Occipital lobe (tissue), 2 donors: ENCODE data around the gene DOK1. TPM values are rescaled to one million over a fixed set of nuclear protein-coding genes. Genes with fewer than 3 reads are reported as not detected.

Source experiments
- DNase-seq: peaks from one replicate; lab custom pipeline; 2025; lab: John Stamatoyannopoulos, UW
- total RNA-seq: library from RNA; depleted of rRNA; stranded (reverse); fragments of >200 nt; gene quantifications from one replicate; pipeline ENCODE4 v1.2.3, GENCODE V29; 2014

Gene DOK1
- total RNA-seq, 1 donor from 2014 or later = 3.4 TPM

DNA sequence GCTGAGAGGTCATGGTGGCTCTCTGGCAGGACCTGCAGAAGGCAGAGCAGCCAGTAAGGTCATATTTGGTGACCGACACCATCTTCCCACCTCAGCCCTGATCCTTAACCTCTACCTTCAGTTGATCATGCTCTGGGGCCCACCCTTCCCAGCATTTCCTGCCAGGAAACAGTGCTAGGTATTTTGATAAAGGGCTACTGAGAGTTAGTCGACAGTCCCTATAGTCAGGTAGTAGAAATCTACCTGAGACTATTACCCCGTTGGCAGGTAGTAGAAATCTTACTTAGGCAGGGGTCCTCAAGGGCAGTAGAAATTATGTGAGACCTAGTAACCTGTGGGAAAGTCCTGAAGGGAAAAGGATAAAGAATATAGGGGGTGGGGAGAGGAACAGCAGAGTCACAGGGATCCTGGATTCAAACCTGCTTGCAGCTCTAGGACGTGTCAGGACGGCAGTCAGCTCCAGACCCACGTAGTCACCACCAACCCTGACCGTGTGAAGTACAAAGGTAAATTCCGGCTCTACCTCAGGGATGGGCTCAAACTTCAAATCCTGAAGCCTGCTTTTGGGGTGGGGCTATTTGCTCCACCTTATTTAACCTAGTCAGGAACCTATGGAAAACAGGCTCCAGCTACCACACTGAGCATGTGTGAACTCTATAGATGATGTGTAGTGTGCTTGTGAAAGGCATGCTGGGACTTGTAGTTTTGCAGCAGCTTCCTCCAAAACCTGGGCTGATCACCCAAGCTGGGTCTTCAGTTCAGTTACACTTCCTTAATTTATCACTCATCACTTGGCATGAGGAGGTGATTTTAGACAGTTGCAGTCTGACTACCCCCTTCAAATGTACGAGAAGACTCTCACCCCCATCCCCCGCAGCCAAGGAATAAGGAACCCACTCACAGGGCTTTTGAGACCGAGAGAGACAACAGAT lies 28.5 kb upstream of the DOK1 start, which contains the start of gene DQX1:
TSS of gene DQX1 (minus strand) at position 515 of the 932 bp plus-strand sequence. CDS start at position 13, 502 bp downstream.
- no peak for DNase-seq

DNA sequence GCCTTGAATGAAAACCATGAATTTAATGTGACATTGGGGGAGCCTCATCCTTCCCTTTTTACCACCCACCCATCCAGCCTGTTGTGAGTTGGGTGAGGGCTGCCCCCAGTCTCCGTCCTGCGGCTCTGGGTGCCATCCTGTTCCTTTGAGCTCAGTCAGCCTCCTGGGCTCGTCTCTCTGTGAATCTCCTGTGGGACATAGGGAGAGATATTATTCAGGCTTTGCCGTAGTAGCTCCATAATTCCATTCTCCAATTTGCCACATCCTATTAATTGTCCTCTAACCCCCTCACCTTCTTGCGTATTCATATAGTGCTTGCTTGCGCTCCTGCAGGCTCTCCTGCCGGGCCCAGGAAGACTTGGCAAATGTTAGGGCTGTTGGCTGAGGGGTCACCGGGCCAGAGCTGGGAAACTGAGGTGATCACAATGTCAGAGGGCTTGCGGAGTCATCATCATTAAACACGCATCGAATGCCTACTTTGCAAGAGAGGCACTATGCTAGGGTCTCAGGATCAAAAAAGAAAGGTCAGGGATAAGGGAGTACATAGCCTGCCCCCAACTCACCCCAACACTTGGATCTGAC lies 27.8 kb upstream of the DOK1 start:
- DNase-seq = no peak

DNA sequence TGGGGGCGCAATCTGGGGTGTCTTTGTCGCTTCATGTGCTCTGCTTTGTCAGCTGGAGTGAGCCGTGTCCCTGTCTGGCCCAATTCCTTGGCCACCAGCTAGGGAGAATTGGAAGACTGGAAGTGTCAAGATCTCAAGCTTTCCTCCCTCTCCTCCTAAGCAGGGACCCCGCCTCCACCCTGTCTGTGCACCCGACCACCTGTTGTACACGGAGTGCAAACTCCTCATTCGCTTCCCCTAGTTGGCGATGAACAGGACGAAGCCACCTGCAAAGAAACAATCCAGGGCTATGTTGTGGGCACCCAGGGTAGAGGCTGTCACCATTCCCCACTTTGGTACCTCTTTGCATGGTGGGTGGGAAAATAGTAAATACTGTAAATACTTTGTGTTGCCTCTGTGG lies 26.8 kb upstream of the DOK1 start:
- no peak for DNase-seq

DNA sequence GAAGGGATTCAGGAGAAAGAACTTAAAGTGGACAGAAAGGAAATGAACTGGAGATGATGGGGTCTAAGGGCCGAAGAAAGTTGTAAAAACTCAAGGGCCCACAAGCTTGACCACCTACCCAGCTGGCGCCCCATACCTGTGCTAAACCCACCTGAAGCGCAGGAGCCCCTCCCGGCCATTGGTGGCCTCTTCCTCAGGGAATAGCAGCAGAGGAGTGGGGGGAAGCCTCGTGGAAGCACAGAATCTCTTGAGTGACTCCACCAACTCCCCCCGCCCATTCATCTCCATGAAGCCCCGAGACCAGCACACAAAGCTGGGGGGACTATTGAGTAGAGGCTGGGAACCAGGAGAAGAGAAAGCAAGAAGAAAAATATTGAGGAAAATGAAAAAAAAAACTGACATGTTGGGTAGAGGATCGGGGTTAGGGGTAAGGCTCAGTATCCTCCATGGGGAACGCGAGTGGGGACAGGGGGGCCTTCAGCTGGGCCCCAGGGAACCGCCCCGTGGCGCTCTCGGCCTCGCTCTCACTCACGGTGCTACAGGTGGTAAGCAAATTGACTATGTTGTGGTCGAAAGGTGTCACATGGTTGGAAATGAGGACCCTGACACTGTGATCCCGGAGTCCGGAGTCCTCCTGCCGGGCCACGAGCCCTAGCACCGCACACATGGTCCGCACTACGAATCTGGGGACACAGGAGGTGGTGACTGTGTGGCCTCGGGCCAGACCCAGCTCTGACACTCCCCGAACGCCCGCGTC lies 25.7 kb upstream of the DOK1 start:
- no peak for DNase-seq

DNA sequence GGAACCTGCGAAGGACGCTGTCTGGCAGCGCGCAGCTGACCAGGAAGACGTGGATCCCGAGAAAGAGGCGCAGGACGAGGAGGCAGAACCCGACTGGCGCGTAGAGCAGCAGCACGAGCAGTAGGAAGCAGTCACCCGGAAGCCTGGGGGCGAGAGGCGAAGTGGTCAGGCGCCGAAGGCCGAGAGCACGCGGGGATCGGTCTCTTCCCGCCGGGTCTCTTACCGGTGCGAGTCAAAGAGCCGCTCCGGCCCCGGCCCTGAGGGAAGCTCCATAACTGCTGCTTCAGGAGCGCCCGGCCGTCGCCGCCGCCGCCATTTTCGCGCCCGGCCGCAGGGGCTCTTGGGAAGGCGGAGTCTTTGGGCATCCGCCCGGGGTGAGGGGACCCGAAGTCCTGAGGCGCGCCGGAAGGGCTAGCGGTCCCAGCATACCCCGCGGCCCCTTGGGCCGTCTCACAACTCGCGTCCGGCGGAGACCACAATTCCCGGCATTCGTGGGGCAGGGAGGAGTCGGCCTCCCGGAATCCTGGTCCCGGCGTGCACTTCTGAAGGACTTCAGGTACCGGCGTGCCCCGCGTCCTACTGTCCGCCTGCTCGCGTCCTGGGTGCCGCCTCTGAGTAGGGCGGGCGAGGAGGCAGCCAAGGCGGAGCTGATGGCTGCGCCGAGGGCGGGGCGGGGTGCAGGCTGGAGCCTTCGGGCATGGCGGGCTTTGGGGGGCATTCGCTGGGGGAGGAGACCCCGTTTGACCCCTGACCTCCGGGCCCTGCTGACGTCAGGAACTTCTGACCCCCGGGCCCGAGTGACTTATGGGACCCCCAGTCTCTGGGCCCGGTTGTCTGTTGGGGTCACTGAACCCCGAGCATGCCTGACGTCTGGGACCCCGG lies 24.9 kb upstream of the DOK1 start, which contains the start of the genes AUP1 and HTRA2:
TSS of gene AUP1 (minus strand) at position 350 of the 882 bp plus-strand sequence. CDS start at position 273, 77 bp downstream.
TSS of gene HTRA2 (plus strand) at position 577 of the 882 bp plus-strand sequence. CDS start at position 651, 74 bp downstream.
- peak; percentile 99 for DNase-seq

DNA sequence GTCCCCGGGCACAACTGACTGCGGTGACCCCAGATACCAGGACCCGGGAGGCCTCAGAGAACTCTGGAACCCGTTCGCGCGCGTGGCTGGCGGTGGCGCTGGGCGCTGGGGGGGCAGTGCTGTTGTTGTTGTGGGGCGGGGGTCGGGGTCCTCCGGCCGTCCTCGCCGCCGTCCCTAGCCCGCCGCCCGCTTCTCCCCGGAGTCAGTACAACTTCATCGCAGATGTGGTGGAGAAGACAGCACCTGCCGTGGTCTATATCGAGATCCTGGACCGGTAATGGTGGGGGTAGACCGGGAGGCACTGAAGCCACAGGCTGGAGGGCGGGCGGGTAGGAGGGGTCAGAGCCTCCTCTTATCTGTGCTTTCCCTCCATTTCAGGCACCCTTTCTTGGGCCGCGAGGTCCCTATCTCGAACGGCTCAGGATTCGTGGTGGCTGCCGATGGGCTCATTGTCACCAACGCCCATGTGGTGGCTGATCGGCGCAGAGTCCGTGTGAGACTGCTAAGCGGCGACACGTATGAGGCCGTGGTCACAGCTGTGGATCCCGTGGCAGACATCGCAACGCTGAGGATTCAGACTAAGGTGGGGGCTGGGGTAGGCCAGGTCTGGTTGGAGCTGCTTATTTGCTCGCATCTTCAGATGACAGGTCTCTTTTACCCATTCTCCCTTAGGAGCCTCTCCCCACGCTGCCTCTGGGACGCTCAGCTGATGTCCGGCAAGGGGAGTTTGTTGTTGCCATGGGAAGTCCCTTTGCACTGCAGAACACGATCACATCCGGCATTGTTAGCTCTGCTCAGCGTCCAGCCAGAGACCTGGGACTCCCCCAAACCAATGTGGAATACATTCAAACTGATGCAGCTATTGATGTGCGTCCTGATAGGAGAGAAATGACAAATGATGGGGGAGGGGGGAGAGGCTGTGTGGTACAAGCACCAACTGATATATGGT lies 24.0 kb upstream of the DOK1 start:
- peak; percentile 20 for DNase-seq

DNA sequence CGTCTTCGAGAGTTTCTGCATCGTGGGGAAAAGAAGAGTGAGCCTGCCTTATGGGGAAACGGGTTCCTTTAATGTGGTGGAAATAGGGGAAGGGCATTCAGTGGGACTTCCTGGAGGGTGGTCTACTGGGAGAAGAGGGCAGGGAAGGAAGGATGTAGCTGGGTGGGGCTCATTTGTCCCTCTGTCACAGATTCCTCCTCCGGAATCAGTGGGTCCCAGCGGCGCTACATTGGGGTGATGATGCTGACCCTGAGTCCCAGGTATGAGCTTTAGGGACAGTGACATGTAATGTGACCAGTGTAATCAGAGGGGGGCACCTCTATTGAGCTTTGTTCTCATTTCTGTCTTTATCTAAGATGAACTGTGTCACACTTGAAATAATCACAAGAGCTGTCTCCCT lies 22.9 kb upstream of the DOK1 start:
- DNase-seq = no peak

DNA sequence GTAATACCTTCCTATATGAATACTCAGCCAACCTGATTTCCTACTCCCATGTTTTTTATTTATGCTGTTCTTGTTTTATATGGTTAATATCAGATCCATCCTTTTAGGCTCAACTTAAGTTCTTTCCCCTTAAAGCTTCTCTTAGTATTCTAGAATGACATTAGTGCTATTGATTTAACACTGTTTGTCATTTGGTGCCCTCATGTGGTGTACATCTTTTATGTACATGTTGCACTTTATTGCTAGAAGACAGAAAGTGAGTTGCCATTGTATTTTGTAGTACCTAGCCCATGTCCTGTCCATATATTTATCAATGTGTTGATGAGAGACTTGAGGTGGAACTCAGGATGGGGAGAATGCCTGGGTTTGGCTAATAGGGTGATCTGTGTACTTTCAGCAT lies 22.3 kb upstream of the DOK1 start:
- no peak for DNase-seq

DNA sequence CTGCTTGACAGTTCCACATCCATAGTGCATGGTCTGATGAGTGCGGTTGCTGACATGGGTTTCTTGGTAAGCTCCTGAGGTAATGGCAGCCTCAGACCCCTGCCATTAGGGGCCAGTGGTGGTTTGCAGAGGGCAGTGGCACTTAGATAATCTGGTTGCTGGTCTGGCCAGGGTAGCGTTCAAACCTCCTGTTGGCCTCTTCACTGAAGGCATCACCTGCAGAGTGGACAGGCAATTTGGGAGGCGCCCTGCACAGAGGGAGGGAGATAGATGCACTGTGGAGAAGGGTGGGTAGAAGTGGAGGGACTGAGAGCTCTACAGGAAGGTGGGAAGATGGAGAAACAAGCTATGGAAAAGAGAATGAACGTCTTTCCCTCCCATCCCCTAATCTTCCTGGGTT lies 21.1 kb upstream of the DOK1 start:
- no peak for DNase-seq

DNA sequence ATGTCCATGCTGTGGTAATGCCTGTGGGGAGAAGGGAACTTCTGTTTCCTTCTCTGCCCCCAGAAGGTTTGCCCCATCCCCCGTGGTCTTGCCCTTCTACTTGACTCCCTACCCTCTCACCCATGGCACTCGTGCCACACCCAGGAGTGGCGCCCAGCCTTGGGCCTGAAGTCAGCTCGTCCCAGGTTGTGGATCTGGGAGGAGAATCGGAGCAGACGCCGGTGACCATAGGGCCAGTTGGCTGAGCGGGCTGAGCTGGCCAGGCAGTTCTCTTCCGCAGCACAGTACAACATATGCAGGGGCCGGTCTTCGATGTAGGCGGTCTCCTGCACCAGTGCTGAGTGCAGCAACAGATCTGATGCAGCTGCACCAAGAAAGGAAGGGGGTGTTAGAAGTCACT lies 20.1 kb upstream of the DOK1 start:
- no peak for DNase-seq

DNA sequence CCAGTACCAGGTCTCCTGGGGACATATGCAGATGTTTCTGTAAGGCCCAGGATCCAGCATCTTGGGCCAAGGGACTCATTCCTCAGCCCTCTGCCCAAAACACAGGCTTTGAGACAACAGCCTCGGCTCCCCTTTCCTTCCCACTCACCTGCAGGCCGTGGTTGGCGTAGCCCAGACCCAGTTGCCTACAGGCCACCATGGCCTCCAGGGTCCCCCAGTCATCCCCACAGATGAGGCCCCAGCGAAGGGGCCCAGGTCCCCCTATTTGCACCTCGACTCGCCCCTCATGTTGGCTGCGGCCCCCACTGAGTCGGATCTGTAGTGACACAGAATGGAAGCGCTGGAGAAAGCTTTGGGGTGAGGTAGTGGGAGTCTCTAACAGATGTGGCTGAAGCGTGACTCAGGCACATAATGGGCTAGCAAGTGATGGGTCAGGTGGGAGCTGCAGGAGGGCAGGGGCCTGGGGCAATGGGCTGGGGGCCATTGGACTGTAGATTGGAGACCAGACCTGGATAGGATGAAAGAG lies 19.0 kb upstream of the DOK1 start:
- no peak for DNase-seq

DNA sequence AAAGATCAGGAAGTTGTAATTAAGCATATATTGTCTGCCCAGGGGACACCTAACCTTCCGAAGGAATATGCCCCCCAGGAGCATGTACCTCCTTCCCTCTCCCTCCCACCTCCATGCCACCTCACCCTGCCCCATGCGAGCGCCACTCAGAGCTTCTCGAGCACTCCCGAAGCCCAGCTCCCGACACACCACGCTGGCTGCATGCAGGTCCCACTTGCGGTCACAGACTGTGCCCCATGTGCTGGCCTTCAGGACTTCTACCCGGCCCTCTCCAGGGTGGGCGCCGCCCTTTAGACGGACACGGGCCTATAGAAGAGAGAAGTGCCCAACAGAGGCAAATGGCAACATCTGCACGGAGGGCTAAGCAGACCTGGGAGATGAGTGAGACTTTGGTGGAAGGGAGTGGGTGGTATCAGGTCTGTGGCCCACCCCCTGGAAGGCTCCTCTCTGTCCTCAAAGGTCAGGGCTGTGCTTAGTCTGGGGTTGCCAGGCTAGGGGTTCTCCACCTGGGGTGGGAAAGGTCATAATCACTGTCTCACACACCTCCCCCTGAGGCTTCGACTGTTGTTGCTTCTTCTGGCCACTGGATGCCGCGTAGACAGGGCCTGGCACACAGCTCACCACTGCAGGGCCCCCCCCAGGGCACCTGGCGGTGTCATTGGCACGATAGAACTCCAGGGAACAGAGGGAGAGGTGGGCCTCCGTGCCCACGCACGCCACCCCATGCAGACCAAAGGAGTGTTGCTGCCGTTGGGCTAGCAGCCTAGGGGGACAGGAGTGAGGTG lies 18.2 kb upstream of the DOK1 start:
- DNase-seq = no peak

DNA sequence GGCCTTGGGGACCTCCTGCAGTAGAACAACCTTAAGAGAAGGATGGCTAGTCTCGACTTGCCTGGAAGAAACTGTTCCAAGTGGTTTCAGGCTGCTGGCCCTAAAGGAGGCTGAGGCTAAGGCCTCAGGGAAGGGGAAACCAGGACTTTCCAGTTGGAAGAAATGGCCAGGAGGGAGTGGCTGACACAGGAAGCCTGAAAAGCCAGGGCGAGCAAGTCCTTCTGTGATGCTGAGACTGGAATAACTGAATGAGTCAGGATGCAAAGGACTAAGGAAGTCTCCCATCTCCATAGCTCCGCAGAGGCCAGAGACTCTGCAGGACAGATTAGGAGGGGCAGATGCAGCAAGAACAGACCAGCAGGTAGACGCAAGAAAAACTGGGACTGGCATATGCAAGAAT lies 17.4 kb upstream of the DOK1 start:
- DNase-seq = no peak

DNA sequence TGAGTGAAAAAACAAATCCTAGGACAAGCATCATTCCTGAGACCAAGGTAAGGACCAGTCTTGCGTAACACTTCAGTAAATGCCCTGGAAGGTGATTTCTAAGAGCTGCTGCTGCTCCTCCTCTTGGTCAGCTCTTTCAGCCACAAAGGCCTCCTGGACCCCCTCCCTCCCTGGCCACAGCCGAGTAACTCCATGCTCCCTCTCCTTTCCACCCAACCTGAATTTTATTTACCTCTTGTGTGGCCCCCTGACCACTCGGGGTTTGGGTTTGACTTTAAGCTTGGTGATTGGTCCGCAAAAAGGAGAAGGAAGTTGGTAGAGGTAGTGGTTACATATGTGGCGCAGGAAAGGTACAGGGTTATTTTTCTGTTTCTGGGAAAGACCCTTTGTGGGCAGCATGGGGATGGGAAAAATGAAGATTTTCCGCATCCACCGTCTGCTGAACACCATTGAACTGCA lies 15.6 kb upstream of the DOK1 start:
- DNase-seq = no peak

DNA sequence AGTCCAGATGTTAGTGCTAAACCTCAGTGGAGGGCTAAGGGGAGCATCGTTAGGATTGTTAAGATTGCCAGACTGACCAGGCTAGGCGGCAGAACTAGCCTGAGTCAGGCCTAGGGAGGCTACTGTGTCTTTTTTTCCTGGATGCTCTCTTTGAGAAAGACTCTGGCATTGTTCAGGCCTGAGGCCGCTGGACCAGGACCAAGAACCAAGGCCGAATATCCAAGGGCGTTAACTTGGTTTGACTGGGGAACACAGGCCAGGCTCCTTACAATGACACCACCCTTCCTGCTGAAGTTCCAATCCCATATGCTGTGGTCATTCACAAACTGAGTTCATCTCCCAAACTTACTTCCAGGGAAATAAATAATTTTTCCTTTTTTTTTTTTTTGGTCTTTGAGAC lies 14.2 kb upstream of the DOK1 start:
- DNase-seq = no peak

DNA sequence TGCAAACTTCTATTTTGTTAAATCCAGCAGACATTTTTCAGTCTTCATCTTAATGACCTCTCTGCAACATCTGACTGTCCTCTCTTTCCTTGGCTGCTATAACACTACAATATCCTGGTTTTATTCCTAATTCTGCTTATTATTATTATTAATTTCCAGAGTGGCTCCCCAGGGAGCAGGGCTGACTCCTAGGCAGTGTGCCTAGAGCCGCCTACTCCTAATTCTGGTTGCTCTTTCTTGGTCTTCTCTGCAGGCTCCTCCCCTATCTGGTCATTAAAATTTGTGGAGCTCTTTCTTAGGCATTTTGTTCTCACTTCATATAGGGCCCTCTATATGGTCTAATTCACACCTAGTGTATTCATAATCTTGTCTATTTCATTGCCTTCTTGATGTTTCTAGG lies 11.5 kb upstream of the DOK1 start:
- DNase-seq = no peak

DNA sequence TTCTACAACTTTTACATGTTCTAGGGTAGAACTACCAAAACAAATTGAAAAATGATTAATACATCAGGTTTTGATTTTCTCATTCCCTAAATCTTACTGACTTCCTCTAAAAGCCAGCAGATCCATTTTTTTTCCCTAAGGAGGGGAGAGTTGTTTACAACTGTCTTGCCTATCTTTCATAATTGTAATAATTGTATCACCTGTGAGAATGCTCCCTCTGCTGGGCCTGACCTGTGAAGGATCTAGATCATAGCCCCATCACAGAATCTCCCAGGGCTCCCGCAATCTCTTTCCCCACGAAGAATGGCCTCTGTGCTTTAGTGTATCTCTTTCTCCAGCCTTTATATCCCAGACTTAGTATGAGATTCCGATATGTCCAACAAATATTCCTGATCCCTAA lies 9.9 kb upstream of the DOK1 start:
- DNase-seq = no peak

DNA sequence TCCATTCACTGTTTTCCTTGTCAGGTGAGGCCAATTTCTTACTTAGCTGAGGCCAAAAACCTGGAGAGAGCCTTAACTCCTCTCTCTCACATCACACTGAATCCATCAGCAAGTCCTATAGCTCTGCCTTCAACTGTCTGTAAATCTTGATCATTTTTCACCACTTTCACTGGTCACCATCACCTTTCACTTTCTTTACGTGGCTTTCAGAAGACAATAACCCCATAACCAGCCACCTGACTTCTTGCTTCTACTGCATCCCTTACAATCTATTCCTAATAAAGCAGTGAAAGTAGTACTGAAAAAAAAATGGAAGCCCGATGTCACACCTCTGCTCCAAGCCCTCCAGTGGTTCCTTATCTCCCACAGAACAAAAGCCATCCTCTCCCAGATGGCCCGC lies 8.5 kb upstream of the DOK1 start:
- no peak for DNase-seq
